GM12874 (cell line): ENCODE data around the gene GAB1.

Experiments used
- TF ChIP-seq, protein P1 (sequence below): IDR thresholded peaks from 2 replicates; pipeline ENCODE4 v1.5.1; 2011; ENCODE audit warnings: low read depth, mild to moderate bottlenecking, control low read depth, low read length, moderate library complexity; ENCODE audit not compliant: insufficient read depth

Gene GAB1

DNA sequence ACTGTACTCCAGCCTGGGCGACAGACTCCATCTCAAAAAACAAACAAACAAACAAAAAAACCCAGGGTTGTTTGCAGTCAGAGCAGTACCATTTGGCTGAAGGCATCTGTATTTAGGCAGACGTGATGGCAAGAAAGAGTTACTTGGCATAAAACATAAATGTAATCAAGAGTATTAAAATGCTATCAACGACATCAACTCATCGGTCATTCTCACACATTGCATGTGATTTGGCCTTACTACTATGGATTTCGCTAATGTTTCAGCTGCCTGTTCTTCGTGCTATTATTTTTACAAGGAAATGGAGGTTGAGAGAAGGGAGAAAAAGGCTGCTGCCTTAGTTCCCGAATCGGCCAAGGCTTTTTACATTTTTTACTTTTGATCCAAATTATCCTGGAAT lies 161.3 kb downstream of the GAB1 start:
- TF ChIP-seq, protein P1, sequence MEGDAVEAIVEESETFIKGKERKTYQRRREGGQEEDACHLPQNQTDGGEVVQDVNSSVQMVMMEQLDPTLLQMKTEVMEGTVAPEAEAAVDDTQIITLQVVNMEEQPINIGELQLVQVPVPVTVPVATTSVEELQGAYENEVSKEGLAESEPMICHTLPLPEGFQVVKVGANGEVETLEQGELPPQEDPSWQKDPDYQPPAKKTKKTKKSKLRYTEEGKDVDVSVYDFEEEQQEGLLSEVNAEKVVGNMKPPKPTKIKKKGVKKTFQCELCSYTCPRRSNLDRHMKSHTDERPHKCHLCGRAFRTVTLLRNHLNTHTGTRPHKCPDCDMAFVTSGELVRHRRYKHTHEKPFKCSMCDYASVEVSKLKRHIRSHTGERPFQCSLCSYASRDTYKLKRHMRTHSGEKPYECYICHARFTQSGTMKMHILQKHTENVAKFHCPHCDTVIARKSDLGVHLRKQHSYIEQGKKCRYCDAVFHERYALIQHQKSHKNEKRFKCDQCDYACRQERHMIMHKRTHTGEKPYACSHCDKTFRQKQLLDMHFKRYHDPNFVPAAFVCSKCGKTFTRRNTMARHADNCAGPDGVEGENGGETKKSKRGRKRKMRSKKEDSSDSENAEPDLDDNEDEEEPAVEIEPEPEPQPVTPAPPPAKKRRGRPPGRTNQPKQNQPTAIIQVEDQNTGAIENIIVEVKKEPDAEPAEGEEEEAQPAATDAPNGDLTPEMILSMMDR: no peak

DNA sequence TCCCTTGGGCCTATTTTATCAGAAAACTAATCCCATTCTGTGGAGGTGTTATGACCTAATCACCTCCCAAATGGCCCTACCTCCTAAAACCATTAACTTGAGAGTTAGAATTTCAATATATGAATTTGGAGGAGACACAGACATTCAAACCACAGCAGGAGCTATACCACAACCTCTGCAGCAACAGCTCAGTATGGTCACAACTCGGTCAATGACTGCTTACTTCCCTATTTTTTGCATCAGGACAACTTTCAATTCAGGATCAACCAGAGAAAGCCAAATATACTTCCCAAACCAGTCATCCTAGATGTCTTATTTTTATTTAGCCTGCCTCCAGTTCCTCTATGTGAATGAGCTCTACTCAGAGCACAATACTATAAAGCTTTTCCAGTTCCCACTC lies 165.6 kb downstream of the GAB1 start:
- TF ChIP-seq, protein P1: no peak

DNA sequence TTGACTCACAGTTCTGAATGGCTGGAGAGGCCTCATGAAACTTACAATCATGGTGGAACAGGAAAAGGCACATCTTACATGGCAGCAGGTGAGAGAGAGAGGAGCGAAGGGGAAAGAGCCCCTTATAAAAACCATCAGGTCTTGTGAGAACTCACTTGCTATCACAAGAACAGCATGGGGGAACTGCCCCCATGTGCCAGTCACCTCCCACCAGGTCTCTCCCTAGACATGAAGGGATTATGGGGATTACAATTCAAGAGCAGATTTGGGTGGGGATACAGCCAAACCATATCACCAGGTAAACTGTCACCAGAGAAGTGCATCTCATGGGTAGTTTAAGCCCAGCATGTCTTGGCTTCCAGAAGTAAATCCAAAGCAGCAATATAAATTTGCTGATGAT lies 169.4 kb downstream of the GAB1 start:
- TF ChIP-seq, protein P1: no peak

DNA sequence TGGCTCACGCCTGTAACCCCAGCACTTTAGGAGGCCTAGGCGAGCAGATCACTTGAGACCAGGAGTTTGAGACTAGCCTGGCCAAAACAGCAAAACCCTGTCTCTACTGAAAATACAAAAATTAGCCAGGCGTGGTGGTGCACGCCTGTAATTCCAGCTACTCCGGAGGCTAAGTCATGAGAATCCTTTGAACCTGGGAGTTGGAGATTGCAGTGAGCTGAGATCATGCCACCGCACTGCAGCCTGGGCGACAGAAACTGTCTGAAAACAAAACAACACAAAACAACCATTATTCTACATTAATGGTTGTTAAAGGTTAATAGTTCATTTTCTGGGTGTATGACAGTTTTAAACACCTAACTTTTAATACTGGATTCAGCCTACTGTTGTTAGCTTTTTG lies 175.2 kb downstream of the GAB1 start:
- TF ChIP-seq, protein P1: no peak

DNA sequence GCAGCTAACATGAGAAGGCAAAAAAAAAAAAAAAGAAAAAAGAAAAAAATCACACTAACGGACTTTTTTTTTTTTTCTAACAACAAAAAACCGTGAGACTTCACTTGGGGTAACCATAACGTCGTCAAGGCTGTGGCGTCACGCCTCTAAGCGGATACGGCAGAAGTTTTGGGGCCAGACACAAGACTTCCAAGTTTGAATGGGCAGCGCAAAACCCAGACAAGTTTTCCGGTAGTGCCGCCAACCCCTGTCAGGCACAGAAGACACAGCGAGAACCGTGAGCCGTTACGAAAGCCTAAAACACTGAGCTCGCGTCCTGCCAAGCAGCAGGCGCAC lies 176.3 kb downstream of the GAB1 start:
- TF ChIP-seq, protein P1: no peak

DNA sequence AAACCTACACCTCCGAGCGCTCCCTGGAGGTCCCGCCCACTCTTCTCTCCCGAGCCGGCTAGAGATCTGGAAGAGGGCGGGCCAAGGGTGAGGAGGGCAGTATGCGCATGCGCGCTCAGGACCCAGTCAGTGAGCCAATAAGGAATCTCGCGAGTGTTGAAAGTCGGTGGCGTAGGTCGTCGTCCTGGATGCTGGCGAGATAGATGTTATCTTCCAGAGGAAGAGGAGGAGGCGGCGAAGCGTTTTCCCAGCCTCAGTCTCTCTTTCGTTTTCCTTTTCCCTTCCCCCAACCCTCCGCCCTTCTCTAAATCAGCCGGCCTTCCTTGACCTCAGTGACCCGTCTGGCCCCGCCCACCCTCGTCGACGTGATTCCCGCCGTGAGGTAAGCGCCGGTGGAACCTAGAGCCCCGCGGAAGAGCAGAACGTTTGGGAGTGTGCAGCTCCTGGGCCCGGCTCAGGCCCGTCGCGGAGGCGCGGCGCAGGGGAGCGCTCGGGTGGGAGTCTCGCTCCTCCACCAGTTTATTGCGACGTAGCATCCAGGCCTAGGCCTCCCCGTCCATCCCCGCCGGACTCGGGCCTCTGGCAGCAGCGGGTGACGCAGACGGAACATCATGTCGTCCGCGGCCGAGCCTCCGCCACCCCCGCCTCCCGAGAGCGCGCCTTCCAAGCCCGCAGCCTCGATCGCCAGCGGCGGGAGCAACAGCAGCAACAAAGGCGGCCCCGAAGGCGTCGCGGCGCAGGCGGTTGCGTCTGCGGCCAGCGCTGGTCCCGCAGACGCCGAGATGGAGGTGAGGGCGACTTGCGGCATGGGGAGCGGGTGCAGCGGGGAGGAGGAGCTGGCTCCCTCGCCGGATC lies 176.9 kb downstream of the GAB1 start, which contains the start of gene SMARCA5:
Gene SMARCA5, plus strand, starts transcription at position 389 of the 855 bp plus-strand sequence. Its CDS starts 223 bp downstream, at position 612.
- TF ChIP-seq, protein P1: no peak

DNA sequence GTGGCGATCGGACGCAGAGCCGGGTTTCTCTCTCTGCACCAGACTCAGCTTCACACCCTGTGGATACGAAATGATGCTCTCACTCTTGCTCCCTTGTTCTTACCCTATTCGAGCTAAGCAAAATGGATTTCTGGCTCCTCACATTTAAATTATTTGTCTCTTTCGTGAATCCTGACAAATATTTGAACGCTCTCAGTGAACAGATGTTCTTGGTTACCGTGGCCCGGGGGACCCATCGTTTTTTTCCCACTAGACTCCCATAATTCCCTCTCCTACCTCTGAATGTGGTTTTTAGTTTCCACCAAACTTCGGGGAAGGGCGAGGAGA lies 177.5 kb downstream of the GAB1 start:
- TF ChIP-seq, protein P1: no peak

DNA sequence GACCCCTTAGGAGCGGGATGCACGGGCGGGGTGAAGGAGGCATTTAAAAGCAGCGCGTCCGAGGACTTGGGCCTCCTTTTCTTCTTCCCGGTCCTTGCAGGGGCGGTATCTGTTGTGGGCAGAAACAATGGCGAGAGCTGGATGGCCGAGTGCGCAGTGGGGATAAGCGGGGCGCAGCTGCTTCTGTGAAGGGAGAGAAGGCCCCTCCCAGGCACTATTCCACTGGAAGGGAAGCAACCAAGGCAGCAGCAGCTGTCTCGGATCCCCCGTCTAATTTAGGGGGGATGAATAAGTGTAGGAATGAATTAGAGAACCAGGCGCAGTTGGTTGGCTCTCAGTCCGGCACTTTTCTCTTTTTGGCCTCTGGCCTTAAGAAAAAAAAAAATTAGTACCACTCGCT lies 177.8 kb downstream of the GAB1 start:
- TF ChIP-seq, protein P1: no peak
